HG02588 (cell line): Measurements from ENCODE around the gene RPIA.
"Not testable (repeated sequence)": the region's sequence is repeated elsewhere in the genome, so short reads cannot be mapped to it uniquely, and the experiment has no call there.

ENCODE experiments used
- ATAC-seq: cut with Tn5 transposase; IDR thresholded peaks from one replicate; pipeline ENCODE4 v1.9.1; 2021; ENCODE audit warnings: mild to moderate bottlenecking, moderate library complexity; ENCODE audit not compliant: unreplicated experiment

The RPIA gene

DNA sequence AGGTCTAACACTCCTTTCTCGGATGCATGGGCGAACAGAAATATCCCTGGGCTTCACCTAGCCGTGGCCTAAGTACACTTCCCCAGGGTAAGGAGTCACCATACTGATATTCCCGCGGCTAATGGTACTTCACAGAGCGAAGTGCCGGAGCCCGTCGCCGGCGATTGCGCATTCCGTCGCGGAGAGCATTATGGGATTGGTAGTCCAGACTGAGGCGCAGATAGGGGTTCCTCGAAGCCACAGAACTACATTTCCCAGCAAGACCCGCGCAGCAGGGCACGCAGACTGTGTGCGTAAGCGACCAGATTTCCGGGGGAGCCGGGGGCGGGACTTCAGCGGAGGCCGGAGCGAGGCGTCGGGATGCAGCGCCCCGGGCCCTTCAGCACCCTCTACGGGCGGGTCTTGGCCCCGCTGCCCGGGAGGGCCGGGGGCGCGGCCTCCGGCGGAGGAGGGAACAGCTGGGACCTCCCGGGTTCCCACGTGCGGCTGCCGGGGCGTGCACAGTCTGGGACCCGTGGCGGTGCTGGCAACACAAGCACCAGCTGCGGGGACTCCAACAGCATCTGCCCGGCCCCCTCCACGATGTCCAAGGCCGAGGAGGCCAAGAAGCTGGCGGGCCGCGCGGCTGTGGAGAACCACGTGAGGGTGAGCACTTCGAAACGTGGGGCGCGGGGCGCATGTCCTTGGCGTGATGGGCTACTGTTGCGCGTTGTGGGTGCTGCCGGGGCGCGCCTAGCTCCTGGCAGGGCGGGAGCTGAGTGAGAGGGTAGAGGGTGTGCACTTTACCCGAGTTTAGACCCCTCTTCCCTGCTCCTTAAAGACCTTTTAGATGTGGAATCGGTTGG, at the start of gene RPIA:
Gene RPIA, plus strand, starts transcription at position 335 of the 845 bp plus-strand sequence. Its CDS starts 26 bp downstream, at position 361.
- ATAC-seq, result peak; percentile 95

DNA sequence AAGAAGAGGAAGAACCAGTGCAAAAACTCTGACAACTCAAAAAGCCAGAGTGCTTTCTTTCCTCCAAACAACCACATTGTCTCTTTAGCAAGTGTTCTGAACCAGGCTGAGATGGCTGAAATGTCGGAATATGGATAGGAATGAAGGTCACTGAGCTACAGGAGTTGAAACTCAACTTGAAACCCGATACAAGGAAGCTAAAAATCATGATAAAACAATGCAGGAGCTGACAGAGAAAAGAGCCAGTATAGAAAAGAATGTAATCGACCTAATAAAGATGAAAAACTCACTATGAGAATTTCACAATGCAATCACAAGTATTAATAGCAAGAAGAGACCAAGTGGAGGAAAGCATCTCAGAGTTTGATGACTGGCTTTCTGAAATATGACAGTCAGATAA, 49.2 kb upstream of the RPIA start:
- no peak for ATAC-seq

DNA sequence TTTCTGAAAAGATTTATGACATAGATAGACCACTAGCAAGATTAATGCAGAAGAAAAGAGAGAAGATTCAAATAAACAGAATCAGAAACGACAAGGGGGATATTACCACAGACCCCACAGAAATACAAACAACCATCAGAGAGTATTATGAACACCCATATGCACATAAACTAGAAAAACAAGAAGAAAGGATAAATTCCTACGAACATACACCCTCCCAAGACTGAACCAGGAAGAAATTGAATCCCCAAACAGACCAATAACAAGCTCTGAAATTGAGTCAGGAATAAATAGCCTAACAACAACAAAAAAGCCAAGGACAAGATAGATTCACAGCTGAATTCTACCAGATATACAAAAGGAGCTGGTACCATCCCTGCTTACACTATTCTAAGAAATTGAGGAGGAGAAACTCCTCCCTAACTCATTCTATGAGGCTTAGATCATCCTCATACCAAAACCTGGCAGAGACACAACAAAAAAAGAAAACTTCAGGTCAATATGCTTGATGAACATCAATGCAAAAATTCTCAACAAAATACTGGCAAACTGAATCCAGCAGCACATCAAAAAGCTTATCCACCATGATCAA, 46.1 kb upstream of the RPIA start:
- not testable (repeated sequence) for ATAC-seq

DNA sequence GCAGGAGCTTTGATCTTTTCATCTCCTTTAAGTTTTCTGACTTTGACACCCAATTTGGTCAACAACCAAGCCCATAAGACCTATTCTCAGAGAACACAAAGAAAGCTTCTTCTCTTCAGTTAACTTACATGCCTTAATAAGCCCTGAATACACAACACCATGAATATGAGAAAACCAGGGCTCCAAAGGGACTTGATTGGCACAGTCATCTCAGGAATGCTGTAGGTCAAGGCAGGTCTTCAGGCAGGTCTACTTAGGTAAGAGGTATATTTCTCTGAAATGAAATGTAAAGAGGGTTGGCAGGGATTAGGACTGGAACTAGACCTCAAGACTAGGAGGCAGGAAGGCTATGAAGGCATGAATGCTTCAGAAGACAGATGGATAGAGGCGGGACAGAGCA, 39.8 kb upstream of the RPIA start:
- ATAC-seq, result no peak

DNA sequence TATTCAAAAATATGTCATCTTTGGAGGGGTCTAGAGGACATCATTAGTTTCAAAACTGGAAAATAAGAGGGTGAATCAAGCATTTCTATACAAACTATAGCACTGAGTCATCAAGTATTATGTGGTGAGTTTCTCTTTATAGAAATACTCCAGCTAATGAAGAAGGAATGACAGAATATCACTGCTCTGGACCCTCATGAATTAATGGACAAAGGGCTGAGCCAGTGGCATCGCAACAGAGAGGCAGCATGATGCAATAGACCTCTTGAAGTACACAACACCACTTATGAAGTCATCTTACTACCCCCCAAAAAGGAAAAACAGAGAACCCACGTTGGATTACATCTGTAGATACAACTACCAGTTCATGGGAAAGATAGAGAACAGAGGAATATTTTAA, 36.8 kb upstream of the RPIA start:
- ATAC-seq, result no peak

DNA sequence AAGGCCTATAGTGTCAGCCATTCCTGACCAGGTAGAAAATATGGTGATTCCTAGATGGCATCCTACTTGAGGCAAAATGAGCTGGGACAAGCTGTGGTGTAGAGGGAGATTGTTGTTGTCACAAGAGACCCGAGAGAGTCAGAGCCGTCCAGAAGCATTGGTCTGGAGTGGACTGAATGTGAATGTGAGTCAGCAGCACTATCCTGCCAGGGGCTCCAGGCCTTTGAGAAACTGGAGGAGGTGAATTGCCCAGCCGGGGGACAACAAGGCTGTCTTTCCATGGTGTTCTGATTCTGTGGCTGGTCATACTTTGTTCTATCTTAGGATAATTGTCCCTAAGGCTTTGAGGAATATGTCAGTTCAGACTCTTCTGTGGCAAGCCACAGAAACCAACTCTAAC, 34.8 kb upstream of the RPIA start:
- ATAC-seq, result no peak

DNA sequence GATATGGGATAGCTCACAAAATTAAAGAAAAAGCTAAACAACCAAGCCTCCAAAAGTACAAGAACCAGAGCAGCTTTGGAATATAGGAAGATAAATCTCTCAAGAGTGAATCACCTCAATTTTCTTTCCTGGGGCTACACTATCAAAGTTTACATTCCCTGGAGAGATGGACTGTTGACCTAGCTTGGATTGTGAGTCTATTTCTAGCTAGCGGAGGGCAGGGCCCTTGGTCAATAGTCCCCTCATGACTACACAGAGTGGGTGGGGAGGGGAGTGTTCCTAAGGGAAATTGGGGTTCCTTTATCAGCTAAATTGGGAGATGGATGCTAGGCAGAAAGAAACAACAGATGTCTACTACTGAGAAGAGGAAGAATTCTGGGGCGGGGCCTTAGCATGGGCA, 34.3 kb upstream of the RPIA start:
- ATAC-seq, result no peak

DNA sequence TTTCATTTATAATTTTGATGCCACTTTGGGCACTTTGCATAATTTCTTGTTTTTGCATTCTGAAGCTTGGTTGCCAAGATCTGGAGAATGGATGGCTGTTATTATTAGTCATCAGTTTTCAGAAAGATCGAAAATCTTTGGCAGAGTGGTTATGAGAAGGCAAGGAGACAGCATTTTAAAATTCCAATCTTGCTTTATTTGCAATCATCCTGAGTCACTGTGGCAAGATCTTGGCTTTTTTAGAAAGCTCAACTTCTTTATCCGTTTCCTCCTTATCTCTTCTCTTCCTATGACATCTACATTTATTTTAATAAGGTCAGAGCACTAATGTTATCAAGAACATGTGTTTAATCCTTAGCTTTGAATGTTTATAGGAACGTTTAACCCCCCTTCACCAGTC, 33.1 kb upstream of the RPIA start:
- no peak for ATAC-seq

DNA sequence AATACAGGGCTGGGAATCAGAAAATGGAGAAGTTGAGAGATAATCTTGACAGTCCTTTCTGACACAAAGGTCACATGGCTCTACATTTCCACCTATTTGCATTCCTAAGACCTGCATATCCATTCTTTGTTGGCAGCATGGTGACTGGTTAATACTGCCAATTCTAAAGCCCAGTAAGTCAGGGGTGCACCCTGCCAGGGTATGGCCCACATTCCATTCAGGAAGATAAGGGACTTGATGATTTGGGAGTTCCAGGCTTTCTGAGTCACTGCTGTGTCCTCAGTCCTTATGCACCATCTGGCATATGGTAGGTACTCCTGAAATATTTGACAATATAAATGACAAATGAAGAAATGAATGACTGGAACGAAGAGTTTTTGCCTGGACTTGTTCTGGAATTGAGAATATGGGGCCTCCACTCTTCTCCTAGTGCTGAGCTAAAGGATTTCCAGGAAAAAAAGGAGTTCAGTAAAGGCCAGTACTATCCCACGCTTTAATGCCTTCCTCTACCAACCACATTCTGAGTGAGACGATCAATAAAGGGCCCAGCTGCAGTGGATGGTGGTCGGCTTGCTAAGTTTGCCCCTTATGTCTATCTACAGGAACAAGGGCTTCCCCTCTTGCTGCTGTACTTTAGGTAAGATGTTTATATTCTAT, 32.5 kb upstream of the RPIA start:
- ATAC-seq, result no peak

DNA sequence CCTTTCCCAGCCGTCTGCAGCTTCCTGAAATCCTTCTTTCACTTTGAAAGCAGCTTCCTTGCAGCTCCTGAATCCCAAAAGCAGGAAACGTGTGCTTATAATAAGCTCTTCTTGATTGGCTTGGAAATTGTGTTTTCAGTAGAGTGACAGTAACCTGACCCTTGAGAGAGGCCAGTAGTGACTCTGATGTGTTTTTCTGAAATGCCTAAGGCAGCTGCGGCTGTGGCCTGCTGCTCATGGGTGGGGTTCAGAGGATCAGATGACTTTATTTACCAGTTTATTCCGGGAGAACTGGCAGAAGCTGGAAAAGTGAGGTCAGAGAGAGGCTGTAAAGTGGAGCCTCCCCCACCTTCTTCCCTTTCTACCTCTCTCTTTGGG, 31.9 kb upstream of the RPIA start:
- ATAC-seq, result no peak

DNA sequence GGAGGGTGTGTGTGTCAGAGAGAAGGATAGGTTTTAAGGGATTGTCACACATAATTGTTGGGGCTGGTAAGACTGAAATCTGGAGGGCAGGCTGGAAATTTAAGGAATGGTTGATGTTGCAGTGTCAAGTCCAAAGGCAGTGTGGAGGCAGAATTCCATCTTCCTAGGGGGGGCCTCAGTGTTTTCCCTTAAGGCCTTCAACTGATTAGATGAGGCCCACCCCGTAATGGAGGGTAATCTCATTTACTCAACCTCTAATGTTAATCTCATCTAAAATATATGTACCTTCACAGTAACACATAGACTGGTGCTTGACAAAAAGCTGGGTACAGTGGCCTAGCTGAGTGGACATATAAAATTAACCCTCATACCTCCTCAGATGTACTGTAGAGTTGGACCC, 30.9 kb upstream of the RPIA start:
- no peak for ATAC-seq

DNA sequence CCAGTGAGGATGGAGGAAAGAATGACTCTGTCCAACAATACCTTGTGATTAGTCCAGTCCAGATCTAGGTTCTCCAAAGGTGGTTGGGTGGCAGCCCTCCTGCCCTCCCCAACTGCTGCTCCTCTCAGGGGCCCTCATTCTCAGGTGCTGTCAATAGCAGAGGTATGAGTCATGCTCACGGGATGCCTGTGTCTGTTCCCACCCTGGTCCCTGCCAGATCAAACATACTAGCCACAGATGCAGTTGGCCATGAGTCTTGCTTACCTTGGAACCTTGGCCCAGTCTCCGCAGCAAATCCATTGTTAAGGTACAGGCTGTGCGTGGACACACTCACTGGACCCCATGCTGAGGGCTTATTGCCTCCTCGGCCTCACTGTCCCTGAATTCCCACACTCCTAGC, 24.9 kb upstream of the RPIA start:
- no peak for ATAC-seq

DNA sequence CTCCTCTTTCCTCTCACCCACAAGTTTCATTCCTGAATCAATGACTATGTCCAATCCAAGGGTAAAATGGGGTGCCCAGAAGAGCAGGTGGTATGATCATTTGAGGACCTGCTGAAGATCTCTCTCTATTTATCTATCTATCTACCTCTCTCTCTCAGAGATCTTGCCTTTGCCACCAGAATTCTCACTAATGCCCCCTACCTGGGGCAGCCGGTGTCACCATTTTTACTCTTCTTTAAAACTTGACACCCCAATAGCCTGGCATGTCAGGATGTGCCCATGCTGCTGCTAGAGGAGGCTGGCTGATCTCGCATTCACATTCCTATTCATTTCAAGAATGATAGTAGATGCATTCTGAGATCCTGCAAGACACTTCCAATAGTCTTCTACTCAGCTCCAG, 24.3 kb upstream of the RPIA start:
- ATAC-seq, result no peak

DNA sequence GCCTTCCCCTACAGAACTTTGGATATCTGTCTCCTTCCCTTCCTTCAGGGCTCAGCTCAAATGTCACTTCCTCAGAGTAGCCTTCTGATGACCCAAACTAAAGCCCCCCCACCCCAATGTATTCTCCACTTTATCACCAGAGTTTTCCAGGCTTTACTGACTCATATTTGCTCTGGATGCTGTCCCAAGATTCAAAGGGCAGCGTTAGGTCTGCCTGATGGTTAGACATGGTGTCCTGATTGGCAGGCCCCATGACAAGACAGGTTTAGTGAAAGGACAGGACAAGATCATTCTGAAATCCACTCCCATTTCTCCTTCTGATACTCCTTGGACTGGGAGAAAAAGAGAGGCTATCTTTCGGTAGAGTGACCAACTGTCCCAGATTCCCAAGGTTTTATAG, 22.6 kb upstream of the RPIA start:
- ATAC-seq, result no peak

DNA sequence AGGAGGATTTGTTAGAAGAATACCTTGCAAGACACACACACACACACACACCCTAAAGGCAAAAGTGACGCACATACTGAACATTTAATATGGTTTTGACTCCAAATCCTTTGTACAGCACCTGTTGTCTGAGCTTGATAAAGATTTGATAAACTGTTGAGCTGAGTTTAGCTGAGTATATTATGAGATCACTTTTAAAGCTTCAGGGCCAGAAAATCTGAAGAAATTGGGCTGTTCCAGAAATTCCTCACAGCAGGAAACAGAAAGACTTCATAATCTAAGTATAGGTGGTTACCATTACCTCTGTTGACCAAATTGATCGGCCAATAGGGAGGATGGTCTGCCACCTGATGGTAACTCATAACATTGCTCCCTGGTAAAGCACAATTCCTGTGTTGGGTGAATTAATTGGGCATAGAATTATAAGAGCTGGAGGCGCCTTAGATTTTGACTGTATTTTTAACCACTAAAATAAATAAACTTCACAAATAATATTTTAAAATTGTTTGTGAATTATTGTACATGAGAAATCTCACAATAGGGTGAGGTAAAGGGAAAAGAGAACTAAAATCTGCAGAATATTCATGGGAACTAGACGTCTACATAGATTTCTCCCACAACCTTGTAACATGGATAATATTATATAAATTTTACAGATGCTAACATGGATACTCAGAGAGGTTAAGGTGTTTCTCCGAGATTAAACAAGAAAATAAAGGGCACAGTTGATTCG, 21.8 kb upstream of the RPIA start:
- ATAC-seq, result peak; percentile 79

DNA sequence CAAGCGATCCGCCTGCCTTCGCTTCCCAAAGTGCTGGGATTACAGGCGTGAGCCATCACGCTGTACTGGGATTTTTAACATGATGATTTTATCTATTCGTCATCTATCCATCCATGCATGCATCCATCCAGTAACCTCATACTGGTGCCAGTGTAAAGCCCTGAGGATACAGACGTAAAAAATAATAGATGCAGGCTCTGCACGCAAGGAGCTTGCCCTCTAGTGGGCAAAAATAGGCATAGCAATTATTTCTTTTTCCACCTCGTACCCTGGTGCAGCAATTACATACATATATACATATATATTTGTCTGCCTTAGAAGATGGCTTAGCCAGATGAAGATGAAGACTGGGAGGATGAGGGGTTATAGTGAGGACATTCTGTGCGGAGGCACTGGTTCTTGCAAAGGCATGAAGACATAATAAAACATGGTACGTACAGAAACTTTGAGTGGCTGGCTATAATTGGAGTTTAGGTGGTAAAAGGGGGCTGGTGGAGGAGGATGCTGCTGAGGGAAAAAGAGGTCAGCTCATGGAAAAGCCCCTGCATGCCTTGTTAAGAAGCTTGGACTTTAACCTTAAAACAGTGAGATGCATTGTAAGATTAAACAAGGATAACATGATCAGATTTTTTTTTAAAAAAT, 19.6 kb upstream of the RPIA start:
- ATAC-seq, result peak; percentile 57

DNA sequence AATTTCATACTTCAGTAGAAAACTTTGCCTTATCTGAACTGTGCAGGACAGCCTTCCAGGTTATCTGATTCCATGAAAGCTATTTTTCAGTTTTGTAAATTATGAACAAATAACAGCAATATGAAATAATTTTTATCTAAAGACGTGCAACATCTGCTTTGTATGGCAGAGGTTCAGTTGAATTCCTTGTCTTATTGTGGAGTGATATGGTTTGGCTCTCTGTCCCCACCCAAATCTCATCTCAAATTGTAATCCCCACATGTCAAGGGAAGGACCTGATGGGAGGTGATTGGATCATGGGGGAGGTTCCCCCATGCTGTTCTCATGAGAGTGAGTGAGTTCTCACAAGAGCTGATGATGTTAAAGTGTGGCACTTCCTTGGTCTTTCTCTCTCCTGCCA, 18.1 kb upstream of the RPIA start:
- ATAC-seq, result no peak

DNA sequence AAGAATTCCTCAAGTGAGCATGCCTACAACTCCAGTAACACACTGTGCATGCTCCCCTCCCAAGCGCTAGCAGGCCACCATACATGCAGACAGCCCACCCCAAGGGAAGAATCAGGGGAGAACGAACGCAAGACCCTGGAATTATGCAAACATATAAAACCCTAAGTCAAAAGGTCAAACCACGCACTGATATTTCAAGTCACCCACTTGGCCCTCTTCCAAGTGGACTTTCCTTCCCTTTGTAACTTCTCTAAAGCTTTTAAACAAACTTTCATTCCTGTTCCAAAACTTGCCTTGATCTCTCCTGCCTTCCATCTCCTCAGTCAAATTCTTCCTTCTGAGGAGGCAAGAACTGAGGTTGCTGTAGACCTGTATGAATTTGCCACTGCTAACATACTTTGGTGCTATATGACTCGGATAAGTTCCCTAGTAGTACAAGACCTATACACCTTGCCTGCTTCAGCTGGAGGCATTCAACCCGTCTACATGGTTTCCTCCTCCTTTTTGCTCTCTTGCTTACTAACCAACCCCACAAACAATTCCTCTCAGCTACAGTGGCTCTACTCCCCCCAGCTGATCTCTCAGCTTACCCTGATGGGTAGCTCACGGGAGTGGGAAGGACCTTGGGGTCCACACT, 11.1 kb upstream of the RPIA start:
- ATAC-seq, result no peak

DNA sequence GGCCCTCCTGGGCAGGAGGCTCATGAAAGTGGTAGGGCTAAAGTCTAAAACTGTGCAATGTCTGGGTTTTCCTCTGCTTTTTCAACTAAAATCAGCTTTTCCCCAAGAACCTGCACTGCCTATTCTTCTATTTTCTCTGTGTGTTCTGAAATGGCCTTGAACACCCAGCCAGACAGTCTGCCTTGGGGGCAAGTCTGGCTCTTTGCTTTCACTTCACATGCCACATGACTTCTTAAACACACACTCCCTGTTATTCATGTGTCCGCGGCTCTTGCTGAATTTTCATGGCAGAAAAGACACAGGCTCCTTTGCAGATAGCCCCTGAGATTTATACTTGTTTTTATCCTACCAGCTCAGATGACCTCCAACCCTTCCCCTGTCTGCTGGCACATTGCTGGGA, 10.6 kb upstream of the RPIA start:
- ATAC-seq, result no peak

DNA sequence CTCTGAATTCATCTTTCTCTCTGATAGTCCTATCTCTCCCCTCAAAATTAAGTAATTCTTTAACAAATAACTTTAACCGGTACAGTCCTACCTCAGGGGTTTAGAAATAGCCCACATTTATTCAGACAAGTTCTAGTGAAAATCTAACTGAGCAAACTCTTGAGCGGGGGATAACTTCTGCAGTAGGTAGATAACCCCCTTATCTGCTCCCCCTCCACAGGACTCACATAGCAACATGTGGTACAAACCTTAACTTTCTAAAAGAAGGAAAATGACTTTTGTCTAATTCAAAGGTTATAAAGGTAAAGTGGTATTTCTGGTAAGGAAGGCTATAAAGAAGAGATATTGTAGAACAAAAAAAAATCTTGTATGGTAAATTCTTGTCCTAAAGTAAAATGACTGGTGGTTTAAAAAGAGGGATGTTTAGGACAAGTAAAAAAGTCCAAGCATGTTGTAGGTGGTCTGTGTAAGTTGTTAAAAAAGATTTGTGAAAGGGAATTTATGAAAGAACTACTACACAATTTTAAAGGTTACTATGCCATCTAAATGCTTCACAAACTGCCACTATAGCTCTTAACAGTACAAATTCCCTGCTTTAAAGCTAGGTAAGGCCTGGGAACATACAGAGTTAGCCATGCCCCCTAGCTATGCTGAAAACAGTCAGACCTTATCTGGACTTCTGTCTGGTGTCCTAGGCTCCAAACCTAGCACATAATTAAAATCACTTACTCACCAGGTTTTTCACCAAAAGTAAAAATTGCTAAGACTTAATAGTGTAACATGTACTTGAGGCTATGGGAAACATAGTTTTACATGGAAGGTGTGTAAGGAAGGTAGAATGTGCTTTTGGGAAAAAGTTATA, 8.1 kb upstream of the RPIA start:
- no peak for ATAC-seq
